CD4-positive, alpha-beta T cell treated with Interleukin-4 for 4 hours (primary cell): ENCODE results near the gene REV3L.
"Not testable (repeated sequence)": the region's sequence is repeated elsewhere in the genome, so short reads cannot be mapped to it uniquely, and the experiment has no call there.

Experiments used
- DNase-seq: peaks from one replicate; pipeline ENCODE4 v3.0.0-alpha.2; 2020

The REV3L gene, protein sequence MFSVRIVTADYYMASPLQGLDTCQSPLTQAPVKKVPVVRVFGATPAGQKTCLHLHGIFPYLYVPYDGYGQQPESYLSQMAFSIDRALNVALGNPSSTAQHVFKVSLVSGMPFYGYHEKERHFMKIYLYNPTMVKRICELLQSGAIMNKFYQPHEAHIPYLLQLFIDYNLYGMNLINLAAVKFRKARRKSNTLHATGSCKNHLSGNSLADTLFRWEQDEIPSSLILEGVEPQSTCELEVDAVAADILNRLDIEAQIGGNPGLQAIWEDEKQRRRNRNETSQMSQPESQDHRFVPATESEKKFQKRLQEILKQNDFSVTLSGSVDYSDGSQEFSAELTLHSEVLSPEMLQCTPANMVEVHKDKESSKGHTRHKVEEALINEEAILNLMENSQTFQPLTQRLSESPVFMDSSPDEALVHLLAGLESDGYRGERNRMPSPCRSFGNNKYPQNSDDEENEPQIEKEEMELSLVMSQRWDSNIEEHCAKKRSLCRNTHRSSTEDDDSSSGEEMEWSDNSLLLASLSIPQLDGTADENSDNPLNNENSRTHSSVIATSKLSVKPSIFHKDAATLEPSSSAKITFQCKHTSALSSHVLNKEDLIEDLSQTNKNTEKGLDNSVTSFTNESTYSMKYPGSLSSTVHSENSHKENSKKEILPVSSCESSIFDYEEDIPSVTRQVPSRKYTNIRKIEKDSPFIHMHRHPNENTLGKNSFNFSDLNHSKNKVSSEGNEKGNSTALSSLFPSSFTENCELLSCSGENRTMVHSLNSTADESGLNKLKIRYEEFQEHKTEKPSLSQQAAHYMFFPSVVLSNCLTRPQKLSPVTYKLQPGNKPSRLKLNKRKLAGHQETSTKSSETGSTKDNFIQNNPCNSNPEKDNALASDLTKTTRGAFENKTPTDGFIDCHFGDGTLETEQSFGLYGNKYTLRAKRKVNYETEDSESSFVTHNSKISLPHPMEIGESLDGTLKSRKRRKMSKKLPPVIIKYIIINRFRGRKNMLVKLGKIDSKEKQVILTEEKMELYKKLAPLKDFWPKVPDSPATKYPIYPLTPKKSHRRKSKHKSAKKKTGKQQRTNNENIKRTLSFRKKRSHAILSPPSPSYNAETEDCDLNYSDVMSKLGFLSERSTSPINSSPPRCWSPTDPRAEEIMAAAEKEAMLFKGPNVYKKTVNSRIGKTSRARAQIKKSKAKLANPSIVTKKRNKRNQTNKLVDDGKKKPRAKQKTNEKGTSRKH (N-terminal part only)

DNA sequence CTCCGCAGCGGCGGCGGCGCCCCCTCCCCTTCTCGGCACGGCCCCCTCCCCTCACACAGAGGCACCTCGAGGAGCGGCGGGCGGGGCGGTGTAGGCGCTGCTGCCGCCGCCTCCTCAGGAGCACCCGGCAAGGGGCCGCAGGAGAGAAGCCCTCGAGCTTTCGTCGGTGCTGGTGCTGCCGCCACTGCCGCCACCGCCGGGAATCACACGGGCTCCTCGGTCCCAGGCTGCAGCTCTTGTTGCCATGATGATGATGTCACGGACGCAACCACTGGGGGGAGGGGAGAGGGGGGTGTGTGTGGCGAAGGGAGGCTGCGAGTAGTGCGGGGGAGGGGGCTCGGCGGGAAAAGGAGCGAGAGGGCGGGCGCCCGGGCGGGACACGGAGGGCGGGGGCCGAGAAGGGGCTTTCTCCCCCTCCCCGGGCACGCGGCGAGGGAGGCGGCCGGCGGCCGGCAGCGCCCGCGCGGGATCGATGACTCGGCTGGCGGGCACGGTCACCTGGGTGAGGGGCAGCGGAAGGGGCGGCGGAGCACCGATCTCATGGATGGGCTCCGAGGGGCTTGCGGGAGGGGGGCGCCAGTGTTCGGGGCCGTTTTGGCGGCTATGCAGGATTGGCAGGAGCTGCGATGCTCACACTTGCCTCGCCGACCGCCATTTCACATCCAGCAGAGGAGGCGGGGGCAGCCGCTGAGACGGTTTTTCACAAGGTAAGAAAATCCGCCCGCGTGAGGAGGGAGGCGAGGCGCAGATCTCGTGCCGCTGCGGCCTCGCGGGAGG, at the start of gene REV3L:
Gene REV3L (minus strand): TSS at position 260 of the 777 bp plus-strand sequence. CDS start 330 bp downstream, outside the sequence.
- peak; percentile 89 for DNase-seq

DNA sequence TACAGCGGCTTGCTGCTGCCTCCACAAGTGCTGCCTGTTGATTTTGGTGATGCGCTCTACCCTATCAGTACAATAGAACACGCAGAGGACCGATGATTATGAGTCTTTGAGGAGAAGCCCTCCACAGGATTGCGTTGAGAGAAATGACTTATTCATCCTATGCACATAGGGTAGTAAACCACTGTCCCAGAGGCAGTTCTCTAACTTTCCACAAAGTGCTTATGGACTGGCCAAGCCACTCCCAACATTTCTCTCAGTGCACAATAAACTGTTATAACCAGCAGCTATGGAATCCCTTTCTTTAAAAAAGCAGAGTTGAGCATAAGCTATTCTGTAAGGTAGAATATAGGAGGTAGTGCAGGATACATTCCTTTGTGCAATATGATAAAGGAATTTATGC, 48.2 kb upstream of the REV3L start:
- no peak for DNase-seq

DNA sequence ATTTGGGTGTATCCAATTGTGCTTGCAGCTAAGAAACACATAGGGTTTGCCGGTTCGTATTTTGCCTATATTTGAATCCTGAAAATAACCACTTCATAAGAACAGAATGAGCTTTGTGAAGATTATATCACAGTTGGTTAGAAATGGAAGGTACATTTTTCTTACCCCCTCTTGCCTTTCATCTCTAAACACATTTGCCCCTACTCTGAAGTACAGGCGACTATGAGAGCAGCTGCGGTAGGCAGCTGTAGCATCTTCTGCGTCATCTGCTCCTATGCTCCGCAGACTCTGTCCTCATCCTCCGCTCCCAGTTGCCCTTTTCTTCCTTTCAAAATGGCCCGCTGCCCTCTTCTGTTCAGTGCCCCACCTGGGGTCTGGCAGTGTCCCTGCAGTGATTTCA, 47.6 kb upstream of the REV3L start:
- no peak for DNase-seq

DNA sequence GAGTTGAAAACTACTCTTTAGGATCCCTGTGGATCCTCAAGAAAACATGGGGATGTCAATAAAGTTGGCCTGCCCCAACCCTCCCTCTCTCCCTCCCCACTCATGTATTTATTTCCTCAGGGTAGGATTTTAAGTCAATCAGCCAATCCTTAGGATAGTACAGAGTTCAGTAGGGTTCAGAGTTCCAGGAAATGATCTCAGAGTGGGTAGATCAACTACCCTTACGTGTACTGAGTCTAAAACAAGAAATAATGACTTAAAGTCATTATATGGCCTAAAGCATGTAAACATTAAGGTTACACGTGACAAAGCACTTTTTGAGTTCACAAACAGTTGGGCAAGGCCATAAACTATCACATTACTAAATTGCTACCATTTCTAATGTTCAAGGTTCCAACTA, 47.2 kb upstream of the REV3L start:
- DNase-seq: no peak

DNA sequence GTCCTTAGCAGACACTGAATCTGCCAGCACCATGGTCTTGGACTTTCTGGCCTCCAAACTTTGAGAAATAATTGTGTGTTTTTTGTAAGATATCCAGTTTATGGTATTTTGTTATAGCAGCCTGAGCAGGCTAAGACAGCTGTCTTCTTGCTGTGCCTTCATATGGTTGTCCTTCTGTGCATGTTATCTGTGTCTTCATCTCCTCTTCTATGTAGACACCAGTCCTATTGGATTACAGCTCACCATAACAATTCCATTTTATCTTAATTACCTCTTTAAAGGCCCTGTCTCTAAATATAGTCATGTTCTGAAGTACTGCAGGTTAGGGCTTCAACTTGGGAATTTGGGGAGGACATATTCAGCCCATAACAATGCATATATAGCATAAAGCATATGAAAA, 44.3 kb upstream of the REV3L start:
- no peak for DNase-seq

DNA sequence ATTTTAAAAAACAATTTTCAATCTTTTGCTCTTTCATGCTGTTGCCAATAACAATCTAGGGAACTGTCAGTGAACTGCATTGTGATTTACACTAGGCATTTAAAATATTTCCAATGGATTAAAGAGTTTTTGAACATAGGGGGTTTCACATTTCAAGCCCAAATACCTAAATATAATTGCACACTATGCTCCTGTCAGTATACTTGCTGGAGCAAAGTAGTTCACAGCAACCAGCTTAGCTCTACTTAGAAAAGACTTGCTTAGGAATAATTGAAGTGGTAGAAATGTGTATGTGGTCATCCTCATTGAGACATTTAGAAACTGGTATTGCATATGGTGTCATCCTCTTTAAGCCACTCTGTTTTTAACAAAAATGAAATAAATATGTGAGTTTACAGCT, 41.7 kb upstream of the REV3L start:
- no peak for DNase-seq

DNA sequence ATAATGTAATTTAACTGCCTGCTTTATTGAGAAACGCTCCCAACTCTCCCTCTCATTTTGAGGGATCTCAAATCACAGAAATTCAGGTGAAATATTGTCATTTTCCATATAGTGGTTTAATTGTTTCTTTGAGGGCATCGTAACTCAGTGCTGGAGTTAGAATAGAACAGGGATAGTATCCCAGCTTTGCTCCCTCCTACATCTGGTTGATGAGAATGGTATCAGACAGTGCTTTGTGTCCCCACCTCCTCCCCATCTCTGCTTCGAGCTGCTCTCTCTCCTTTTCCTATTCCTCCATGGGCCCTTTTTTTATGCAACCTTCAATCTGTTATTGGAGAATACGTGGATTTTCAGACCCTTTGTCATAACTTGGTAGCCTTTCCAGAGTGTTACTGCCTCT, 41.2 kb upstream of the REV3L start:
- DNase-seq: no peak

DNA sequence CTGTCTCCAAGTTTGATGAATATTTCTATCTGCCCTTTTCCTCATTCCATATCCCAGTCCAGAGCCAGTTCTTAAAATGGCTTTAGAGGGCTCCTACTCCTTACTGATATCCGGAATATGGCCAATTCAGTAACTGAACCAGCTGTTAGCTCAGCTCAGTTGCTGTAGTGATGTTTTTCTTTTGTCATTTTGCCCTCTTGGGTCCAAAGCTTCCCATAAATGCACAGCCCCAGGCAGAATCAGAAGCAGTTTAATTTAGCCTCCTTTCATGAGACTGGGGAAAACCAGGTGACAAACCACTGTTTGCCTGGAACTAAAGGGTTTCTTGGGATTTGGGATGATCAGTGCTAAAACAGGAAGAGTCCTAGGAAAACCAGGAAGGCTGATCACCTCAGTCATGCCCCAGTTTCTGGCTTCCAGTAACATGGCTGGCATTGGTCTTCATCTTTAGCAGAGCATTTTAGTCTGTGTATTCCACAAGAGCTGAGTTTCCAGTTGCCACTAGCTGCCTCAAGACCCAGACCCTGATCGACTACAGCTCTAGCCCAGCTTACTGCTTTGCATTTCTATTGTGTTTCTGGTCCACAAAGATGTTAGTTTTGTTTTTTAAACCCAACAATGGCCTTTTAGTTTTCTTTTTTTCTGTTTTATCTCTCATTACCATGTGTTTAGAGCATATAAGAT, 40.6 kb upstream of the REV3L start:
- DNase-seq: no peak

DNA sequence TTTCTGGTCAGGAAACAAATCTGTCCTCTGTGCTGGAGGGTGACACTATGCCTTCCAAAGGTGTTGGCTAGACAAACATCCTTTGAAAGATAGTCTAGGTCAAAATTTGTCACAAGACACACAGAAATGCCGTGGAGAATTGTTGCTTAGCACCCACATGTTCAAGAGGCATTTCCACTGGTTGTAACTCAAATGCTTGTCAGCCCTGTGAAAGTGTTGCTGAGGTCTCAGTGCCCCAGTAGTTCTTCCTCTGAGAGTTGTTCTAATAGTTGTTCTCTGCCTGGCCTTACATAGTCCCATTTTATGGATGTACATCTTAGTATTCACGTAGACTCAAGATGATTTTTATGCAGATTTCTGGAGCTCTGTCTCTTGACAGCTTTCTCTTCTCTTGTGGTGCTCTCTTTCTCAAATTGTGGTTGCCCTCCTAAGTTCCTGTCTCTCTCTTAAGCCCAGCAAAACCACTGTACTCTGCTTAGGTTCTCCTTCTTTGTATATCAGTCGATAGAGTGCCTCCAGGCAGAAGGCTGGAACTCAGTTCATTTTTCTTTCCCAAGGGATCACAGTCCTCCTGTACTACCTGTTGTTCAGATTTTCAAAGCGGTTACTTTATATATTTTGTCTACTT, 39.5 kb upstream of the REV3L start:
- DNase-seq: no peak

DNA sequence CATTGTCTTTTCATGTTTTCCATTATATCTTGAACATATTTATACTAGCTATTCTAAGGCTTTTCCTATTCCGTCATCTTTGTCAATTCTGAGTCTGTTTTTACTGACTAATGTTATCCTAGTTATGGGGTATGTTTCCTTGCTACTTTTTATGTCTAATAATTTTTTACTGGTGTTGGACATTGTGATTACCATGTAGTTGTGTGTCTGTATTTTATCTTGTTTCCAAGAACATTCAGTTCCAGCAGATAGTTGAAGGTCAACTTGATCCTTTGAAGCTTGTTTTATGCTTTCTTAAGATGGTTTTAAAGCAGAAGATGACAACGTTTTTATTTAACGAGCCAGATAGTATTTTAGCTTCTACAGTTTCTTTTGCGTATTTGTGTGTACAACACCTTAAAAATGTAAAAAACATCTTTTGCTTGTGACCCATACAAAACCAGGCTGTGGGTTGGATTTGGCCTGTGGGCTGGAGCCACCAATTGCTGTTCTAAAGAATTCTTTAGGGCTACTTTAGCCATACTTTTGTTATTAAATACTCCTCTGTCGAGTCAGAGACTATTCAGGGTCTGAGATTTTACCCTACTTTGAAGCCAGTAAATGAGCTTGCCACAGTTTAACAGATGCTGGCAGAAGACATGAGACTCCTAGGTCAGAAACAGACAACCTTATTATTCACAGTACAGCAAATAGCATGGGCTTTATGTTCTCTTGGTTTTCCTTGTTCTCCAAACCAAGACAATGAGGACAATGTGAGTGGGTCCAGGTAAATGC, 38.7 kb upstream of the REV3L start:
- no peak for DNase-seq

DNA sequence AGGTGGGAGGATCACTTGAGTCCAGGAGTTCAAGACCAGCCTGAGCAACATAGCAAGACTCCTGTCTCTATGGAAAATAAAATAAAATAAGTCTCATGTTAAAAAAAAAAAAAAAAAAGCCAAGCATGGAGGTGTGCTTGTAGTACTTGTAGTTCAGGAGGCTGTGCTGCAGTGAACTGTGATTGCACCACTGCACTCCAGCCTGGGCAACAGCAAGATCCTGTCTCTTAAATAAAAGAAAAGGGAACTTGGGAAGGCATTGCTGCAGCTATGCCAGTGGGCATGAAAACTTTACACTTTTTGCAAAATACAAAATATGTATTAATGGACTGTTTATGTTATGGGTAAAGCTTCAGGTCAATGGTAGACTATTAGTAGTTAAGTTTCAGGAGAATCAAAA, 37.5 kb upstream of the REV3L start:
- DNase-seq: no peak

DNA sequence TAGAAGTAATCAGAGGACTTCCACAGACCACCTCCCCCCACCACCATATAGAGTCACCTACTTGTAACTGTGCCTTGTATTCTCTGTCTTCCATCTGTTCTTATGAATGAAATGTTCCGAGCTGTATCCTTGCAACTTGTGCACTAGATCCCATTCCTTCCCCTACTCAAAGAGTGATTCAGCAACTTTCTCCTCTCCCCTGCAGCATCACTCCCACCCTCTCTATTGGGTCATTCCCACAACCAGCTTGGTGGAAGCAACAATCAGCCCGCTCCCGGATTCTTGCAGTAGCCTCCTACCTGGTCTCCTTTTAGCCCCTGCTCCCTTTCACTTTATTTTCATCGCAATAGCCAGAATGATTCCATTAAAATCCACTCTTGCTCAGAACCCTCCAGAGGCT, 34.9 kb upstream of the REV3L start:
- no peak for DNase-seq

DNA sequence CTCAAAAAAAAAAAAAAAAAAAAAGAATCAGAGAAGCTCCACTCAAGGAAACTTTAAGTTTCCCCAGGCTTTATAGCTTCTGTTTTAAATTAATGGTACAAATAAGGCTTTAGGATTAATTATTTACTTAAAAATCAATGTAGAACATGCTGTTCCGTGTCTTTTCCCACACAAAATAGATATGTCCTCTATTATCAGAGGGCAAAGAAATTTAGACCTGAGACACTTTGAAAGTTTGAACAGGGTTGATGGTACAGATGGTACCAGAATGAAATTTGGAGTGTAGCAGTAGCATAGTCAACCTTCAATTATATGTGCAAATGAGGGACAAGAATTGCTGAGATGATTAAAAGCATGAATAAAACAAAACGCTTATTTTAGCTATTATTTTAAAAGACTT, 32.2 kb upstream of the REV3L start:
- no peak for DNase-seq

DNA sequence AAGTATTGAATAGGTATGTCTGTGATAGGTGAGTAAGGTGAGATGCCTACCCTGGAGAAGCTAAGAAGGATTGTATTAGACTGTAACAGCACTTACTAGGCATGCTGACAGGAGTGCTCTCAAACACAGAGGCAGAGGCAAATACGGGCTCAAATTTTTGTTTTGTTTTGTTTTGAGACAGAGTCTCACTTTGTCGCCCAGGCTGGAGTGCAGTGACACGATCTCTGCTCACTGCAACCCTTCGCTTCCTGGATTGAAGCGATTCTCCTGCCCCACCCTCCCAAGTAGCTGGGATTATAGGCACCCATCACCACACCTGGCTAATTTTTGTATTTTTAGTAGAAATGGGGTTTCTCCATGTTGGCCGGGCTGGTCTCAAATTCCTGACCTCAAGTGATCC, 31.5 kb upstream of the REV3L start:
- DNase-seq: not testable (repeated sequence)

DNA sequence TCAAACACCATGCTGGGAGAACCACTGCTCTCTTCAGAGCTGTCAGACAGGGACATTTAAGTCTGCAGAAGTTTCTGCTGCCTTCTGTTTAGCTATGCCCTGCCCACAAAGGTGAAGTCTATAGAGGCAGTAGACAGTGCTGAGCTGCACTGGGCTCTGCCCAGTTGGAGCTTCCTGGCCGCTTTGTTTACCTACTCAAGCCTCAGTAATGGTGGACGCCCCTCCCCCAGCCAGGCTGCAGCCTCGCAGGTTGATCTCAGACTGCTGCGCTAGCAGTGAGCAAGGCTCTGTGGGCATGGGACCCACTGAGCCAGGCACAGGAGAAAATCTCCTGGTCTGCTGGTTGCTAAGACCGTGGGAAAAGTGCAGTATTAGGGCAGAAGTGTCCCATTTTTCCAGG, 24.2 kb upstream of the REV3L start:
- not testable (repeated sequence) for DNase-seq

DNA sequence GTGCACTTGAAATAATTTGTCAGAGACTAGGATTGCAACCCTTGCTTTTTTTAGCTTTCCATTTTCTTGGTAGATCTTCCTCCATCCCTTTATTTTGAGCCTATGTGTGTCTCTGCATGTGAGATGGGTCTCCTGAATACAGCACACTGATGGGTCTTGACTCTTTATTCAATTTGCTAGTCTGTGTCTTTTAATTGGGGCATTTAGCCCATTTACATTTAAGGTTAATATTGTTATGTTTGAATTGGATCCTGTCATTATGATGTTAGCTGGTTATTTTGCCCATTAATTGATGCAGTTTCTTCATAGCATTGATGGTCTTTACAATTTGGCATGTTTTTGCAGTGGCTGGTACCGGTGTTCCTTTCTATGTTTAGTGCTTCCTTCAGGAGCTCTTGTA, 22.5 kb upstream of the REV3L start:
- not testable (repeated sequence) for DNase-seq

DNA sequence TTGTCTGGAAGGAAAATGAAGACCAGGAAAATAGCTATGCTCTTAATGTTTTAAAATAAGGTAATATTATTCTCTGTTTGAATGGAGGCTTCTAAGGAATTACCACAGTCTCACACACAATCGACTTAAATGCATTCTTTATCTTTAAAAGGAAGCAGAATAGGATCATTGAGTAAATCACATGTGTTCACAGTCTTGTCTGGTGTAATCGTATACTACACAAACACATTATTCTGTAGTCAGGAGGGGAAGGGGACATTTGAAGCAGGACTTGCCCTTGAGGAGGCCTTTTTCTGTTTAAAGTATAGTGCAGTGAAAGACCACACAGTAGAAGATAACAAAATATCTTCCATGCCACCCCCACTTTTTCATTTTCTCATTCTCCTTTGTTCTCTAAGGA, 20.6 kb upstream of the REV3L start:
- DNase-seq: no peak

DNA sequence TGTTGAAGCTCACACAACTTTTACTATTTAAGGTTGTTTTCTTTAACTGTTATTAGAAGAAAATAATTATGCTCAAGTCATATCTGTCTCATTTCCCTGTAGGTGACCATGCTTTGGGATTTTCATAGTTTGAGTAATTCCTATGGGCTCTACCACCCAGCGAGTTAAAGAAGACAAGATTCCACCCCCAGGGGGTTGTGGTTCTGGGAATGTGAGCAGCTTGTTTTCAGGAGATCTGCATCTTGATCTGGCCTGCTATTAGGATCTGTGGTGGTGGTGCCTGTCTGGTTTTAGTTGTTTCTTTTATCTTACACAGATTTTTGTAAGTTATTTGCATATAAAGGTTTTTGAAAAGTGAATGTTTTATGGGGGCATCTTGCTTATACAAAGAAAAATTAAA, 20.2 kb upstream of the REV3L start:
- DNase-seq: no peak

DNA sequence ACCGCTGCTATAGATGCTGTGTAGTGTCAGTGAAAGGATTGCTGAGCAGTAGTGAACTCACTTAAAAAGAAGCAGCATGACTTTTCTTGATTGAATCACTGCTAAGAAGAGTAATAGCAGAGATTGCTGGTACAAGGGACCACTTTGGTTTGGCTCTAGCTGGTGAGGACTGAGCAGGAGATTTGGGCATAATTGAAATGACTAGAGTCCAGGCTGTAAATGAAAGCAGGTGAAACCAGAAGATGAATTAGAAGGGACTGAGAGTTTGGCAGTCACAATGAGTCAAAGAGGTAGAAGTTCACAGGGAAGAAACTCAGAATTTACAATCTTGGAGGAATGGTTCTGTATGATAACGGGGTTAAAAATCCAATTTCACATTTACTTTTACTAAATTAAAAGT, 19.1 kb upstream of the REV3L start:
- DNase-seq: no peak

DNA sequence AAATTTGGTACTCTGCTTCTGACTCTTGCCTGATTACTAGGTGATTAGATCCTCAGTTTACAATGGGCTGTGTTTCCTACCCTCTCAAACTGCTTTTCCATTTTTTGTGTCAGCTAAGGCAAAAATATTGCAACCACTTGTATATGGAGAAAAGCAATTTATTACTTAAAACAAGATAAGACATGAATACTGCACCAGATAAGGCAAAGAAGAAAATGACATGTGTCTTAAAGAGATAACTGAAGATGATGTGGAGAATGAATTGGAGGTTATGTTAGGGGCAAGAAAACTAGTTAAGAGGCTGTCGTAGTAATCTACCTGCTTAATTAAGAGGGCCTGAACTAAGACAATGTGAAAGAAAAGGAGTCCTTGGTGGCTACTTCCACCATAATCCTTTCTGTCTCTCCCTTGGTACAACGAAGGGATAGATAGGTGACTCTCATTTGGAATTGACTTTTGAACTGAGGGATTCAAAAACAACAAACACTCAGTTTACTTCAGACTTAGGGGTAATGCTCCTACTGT, 16.3 kb upstream of the REV3L start:
- no peak for DNase-seq
